COR-L47 (cell line): ENCODE data around the gene KLRF1.
"Not testable (repeated sequence)": the region's sequence is repeated elsewhere in the genome, so short reads cannot be mapped to it uniquely, and the experiment has no call there.

Source experiments
- DNase-seq: peaks from one replicate; lab custom pipeline; 2025; lab: John Stamatoyannopoulos, UW

Gene KLRF1

GRCh38 chr12:9870286-9870866, 43.1 kb downstream of the KLRF1 start:
- no peak for DNase-seq

GRCh38 chr12:9872162-9872561, 44.9 kb downstream of the KLRF1 start:
- DNase-seq: no peak

GRCh38 chr12:9872742-9873141, 45.5 kb downstream of the KLRF1 start:
- no peak for DNase-seq

- not testable (repeated sequence) for DNase-seq
Measured at GRCh38 chr12:9876120-9876519, 48.8 kb downstream of the KLRF1 start.

- DNase-seq: no peak
Measured at GRCh38 chr12:9880532-9881078, 53.3 kb downstream of the KLRF1 start.

DNA sequence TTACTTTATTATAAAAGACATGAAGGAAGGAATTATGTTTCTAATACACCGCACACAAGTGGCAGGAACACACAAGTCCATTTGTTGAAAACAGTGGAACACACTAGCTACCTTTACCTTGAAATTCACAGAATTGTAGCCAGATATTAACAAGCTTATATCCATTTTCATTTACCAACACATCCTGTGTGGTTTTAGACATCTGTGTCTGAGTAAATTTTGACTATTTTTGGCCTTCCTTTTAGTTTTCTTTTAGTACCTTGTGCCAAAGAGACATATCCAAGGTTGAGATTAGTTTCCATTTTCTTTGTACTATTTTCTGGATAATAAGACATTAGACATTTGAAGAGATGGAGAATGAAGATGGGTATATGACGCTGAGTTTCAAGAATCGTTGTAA, 54.0 kb downstream of the KLRF1 start, which contains the start of gene KLRF2:
KLRF2 (plus strand) TSS at position 244 of the 400 bp plus-strand sequence; CDS start at position 351, 107 bp downstream.
- no peak for DNase-seq

- no peak for DNase-seq
Measured at GRCh38 chr12:9881988-9882387, 54.7 kb downstream of the KLRF1 start.

- DNase-seq: no peak
Measured at GRCh38 chr12:9883175-9883574, 55.9 kb downstream of the KLRF1 start.

- DNase-seq: no peak
Measured at GRCh38 chr12:9888665-9889273, 61.5 kb downstream of the KLRF1 start.
